Transverse colon (tissue), 4 donors: ENCODE measurements around the gene AP1B1.

Source experiments
- CTCF ChIP-seq, 5 experiments: fragments of 200-600 bp in 3 of 5; fragments of 450-650 bp in 2 of 5; sonication (generic) in 3 of 5; IDR thresholded peaks; 1 replicate in 2 of 5; 2 replicates in 3 of 5; pipeline ENCODE4 v1.5.1; 2016 to 2017; ENCODE audit warnings: antibody characterized with exemption in 5 of 5, inconsistent platforms in 3 of 5, mild to moderate bottlenecking in 2 of 5, moderate library complexity in 1 of 5
- EP300 ChIP-seq: sonication (generic); formaldehyde crosslinking; IDR thresholded peaks from one replicate; pipeline ENCODE4 v1.6.1; 2017; ENCODE audit warnings: antibody characterized with exemption, low read depth
- POLR2AphosphoS5 ChIP-seq, 3 donors: sonication (generic); formaldehyde crosslinking; IDR thresholded peaks; one replicate each; pipeline ENCODE4 v1.6.1; 2016; ENCODE audit warnings: antibody characterized with exemption in 3 of 3

DNA sequence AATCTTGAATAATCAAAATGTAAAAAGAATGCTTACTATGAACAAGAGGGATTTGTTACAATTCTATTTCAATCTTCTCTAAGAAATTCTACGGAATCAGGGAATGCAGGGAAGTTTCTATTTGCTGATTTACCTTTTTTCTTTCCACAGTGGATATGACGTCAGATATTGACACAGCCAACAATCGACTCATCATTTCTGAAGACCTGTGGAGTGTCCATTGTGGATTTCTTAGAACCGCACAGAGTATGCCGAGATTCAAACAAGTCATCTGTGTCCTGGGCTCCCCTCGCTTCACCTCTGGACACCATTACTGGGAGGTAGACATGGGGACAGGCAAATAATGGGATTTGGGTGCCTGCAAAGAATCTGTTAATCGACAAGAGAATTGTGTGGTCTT, 45.9 kb upstream of the AP1B1 start:
- no peak for TF ChIP-seq EP300
- TF ChIP-seq POLR2AphosphoS5 (IDR thresholded peaks at IDR 0.05), result no peak
- TF ChIP-seq CTCF (IDR thresholded peaks at IDR 0.05), result no peak
